OCI-LY3 (cell line): ENCODE results near the gene NGEF.

ENCODE experiments used
- H2AFZ ChIP-seq: fragments of 200-600, 300-600 bp; shearing (Covaris generic); 2 replicates; pipeline ENCODE4 v1.6.0; 2014; ENCODE audit warnings: antibody characterized with exemption, low read depth, low read length
- H3K27ac ChIP-seq: fragments of 200-600, 300-600 bp; sonication (generic); 2 replicates; pipeline ENCODE4 v1.5.1; 2014; ENCODE audit warnings: mild to moderate bottlenecking, low read length, moderate library complexity, mixed read lengths
- H3K27me3 ChIP-seq: fragments of 200-600, 300-600 bp; sonication (generic); 2 replicates; pipeline ENCODE4 v1.6.1; 2014; ENCODE audit warnings: low read depth, low read length, mixed read lengths
- H3K36me3 ChIP-seq: fragments of 200-600, 300-600 bp; sonication (generic); replicated peaks from 2 replicates; pipeline ENCODE3; 2014; ENCODE audit warnings: low read depth, low read length, mixed read lengths
- H3K4me1 ChIP-seq: fragments of 300-600, 200-600 bp; sonication (generic); 2 replicates; pipeline ENCODE4 v1.6.1; 2014; ENCODE audit warnings: low read length, mixed read lengths
- H3K4me2 ChIP-seq: fragments of 200-600, 300-600 bp; sonication (generic); 2 replicates; pipeline ENCODE4 v1.6.1; 2014; ENCODE audit warnings: low read length, mixed read lengths
- H3K4me3 ChIP-seq: fragments of 300-600, 200-600 bp; sonication (generic); 2 replicates; pipeline ENCODE4 v1.5.1; 2014; ENCODE audit warnings: antibody characterized with exemption, mild to moderate bottlenecking, low read length, moderate library complexity
- H3K79me2 ChIP-seq: fragments of 300-600, 200-600 bp; shearing (Covaris generic); 2 replicates; pipeline ENCODE4 v1.6.1; 2014; ENCODE audit warnings: mild to moderate bottlenecking, low read length, mixed read lengths
- H3K9ac ChIP-seq: fragments of 300-600, 200-600 bp; shearing (Covaris generic); 2 replicates; pipeline ENCODE4 v1.6.0; 2014; ENCODE audit warnings: mild to moderate bottlenecking, low read length, moderate library complexity
- H3K9me3 ChIP-seq: fragments of 200-600, 300-600 bp; shearing (Covaris generic); 2 replicates; pipeline ENCODE4 v1.6.1; 2014; ENCODE audit warnings: low read length, mixed read lengths; ENCODE audit not compliant: insufficient read depth
- H4K20me1 ChIP-seq: fragments of 200-600, 300-600 bp; sonication (generic); 2 replicates; pipeline ENCODE4 v1.6.1; 2016; ENCODE audit warnings: low read length, mixed read lengths; ENCODE audit not compliant: insufficient read depth
- CTCF ChIP-seq: fragments of 200-600, 300-600 bp; sonication (generic); IDR thresholded peaks from 2 replicates; pipeline ENCODE4 v1.5.1; 2014; ENCODE audit warnings: antibody characterized with exemption, low read length, low read depth
- EZH2phosphoT487 ChIP-seq: fragments of 200-600 bp; shearing (Covaris generic); IDR thresholded peaks from 2 replicates; pipeline ENCODE4 v1.6.1; 2018; ENCODE audit warnings: antibody characterized with exemption, mixed run types, low read depth

NGEF gene

DNA sequence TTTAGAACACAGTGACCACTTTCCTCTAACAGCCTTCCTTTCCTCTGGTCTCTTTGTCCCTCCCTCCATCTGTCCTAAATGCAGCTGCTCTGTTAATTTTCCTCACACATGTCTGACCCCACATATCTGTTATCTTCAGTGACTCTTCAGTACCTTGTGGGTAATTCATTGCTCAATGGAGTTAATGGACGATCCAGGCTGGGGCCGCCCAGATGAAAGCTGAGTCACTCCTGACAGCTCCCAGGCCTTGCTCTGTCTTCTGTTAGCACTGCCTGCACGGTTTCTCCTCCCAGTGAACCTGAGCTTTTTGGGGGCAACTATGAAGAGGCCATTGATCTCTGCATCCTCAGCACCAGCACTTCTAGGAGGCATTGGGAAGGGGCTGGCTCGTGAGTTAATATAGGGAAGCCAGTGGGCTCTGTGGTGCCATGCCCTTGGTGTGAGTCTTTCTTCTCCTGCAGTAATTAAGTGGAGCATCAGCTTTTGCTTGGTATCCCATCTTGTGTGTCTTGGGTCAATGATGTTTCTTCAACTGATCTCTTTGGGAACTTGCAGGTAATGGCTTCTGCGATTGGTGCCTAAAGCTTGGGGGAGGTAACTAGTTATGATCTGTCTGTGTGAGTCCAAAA, 75.7 kb downstream of the NGEF start:
- Histone ChIP-seq H3K27me3 (no peaks in the 10 kb centered on the region; the same call in 1 of the 2 replicates), H3K4me2 (no peak overlapping the region)
- TF ChIP-seq EZH2phosphoT487 (no peak), CTCF (no peak)

DNA sequence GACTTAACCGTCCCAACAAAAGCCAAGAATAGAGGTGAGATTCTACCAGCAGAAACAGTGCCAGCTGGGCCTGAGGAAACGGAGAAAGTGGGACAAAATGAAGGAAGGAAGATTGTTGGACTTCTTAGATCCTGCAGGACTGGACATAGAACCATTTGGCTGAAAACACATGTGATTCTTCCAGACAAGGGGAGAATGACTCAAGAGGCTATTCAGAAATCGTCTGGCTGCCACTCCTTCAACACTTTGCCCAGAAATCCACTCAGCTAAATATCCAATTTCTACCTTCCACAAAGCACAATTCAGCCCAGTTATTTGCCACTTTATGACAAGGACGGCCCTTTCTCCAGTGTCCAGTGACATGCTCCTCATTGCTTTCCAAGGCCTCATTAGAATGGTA, 81.4 kb downstream of the NGEF start:
- no peaks in the 10 kb centered on the region for H3K79me2 ChIP-seq
- no peaks in the 10 kb centered on the region for H3K9me3 ChIP-seq
- H3K27ac ChIP-seq: no peak overlapping the region
- H3K9ac ChIP-seq: no peak overlapping the region
- no peak overlapping the region for H3K4me2 ChIP-seq
- no peaks in the 10 kb centered on the region; the same call in 1 of the 2 replicates for H3K27me3 ChIP-seq
- H2AFZ ChIP-seq: no peak overlapping the region
- H4K20me1 ChIP-seq: no peaks in the 10 kb centered on the region
- no peaks in the 10 kb centered on the region for H3K36me3 ChIP-seq
- H3K4me1 ChIP-seq: no peaks in the 10 kb centered on the region
- H3K4me3 ChIP-seq: no peak overlapping the region
- no peak for TF ChIP-seq CTCF
- no peak for TF ChIP-seq EZH2phosphoT487

More for the DNA sequence above, 75.7 kb downstream of the NGEF start:
- H2AFZ ChIP-seq: no peak overlapping the region
- H3K4me3 ChIP-seq: no peak overlapping the region
- H4K20me1 ChIP-seq: no peaks in the 10 kb centered on the region
- no peaks in the 10 kb centered on the region for H3K36me3 ChIP-seq
- H3K27ac ChIP-seq: no peak overlapping the region
- no peak overlapping the region for H3K9ac ChIP-seq
- H3K9me3 ChIP-seq: peaks cover 5% of the 10 kb centered on the region; the same call in 1 of the 2 replicates
- H3K79me2 ChIP-seq: no peaks in the 10 kb centered on the region
- H3K4me1 ChIP-seq: peaks cover 6% of the 10 kb centered on the region; the same call in 1 of the 2 replicates

DNA sequence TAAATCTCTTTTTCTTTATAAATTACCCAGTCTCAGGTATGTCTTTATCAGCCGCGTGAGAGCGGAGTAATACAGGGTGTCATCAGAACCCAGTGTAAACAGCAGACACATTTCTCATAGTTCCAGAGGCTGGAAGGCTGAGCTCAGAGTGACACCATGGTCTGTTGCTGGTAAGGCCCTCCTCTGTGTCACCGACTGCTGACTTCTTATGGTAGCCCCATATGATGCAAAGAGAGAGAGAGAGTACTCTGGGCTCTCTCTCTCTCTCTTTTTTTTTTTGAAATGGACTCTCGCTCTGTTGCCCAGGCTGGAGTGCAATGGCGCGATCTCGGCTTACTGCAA, 83.0 kb downstream of the NGEF start:
- no peak for TF ChIP-seq EZH2phosphoT487
- no peak for TF ChIP-seq CTCF
- no peaks in the 10 kb centered on the region for H3K79me2 ChIP-seq
- no peaks in the 10 kb centered on the region for H3K36me3 ChIP-seq
- no peaks in the 10 kb centered on the region for H3K27me3 ChIP-seq
- H3K4me3 ChIP-seq: no peak overlapping the region
- H3K4me2 ChIP-seq: no peak overlapping the region
- no peak overlapping the region for H3K27ac ChIP-seq
- no peaks in the 10 kb centered on the region for H3K4me1 ChIP-seq
- H4K20me1 ChIP-seq: no peaks in the 10 kb centered on the region
- H3K9ac ChIP-seq: no peak overlapping the region
- H3K9me3 ChIP-seq: no peaks in the 10 kb centered on the region
- H2AFZ ChIP-seq: no peak overlapping the region

- Histone ChIP-seq H3K4me2 (no peak overlapping the region), H3K9ac (no peak overlapping the region), H4K20me1 (no peaks in the 10 kb centered on the region), H3K4me1 (no peaks in the 10 kb centered on the region), H3K9me3 (no peaks in the 10 kb centered on the region), H3K27me3 (no peaks in the 10 kb centered on the region), H3K4me3 (no peak overlapping the region), H3K27ac (no peak overlapping the region), H2AFZ (no peak overlapping the region), H3K79me2 (no peaks in the 10 kb centered on the region), H3K36me3 (no peaks in the 10 kb centered on the region)
- TF ChIP-seq EZH2phosphoT487: no peak
- no peak for TF ChIP-seq CTCF
Measured at GRCh38 chr2:232929303-232930058, 83.6 kb downstream of the NGEF start.
